Thyroid gland (tissue), 4 donors: Measurements from ENCODE around the gene HRC.

ENCODE experiments used
- POLR2A ChIP-seq, 2 donors: fragments of 450-650 bp; IDR thresholded peaks; one replicate each; pipeline ENCODE4 v1.6.1; 2017; ENCODE audit warnings: antibody characterized with exemption in 2 of 2, mild to moderate bottlenecking in 2 of 2, moderate library complexity in 1 of 2
- TF ChIP-seq, protein P1 (sequence below), 6 experiments: fragments of 200-600 bp in 3 of 6; fragments of 450-650 bp in 3 of 6; sonication (generic) in 3 of 6; IDR thresholded peaks; one replicate each; pipeline ENCODE4 v1.5.1; 2016 to 2019; ENCODE audit warnings: antibody characterized with exemption in 6 of 6, mild to moderate bottlenecking in 2 of 6, inconsistent platforms in 1 of 6, moderate library complexity in 1 of 6

DNA sequence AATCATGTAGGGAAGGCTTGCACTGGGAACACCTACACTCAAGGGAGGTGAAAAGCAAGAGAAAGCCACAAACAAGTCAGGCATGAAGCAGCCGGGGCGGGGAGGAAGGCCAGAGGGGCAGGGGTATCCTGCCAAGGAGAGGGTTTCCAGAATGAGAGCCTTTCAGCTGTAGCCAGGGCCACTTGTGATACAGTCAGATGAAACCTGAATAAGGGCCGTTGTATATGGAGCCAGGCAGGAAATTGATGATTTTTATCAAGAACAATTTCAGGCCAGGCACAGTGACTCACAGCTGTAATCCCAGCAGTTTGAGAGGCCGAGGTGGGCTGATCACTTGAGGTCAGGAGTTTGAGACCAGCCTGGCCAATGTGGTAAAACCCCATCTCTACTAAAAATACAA is 6.8 kb upstream of the HRC start:
- TF ChIP-seq, protein P1, sequence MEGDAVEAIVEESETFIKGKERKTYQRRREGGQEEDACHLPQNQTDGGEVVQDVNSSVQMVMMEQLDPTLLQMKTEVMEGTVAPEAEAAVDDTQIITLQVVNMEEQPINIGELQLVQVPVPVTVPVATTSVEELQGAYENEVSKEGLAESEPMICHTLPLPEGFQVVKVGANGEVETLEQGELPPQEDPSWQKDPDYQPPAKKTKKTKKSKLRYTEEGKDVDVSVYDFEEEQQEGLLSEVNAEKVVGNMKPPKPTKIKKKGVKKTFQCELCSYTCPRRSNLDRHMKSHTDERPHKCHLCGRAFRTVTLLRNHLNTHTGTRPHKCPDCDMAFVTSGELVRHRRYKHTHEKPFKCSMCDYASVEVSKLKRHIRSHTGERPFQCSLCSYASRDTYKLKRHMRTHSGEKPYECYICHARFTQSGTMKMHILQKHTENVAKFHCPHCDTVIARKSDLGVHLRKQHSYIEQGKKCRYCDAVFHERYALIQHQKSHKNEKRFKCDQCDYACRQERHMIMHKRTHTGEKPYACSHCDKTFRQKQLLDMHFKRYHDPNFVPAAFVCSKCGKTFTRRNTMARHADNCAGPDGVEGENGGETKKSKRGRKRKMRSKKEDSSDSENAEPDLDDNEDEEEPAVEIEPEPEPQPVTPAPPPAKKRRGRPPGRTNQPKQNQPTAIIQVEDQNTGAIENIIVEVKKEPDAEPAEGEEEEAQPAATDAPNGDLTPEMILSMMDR (IDR thresholded peaks at IDR 0.05) = no peak
- no peak for TF ChIP-seq POLR2A (IDR thresholded peaks at IDR 0.05)
